GM12878 (cell line): ENCODE results near the gene TSPAN5. TPM values are rescaled to one million over a fixed set of nuclear protein-coding genes. Genes with fewer than 3 reads are reported as not detected.
A peak's percentile ranks its signal among the peaks of the same experiment; 100 is the strongest.

Experiments used
- ATAC-seq: fragments of 200-7000 bp; cut with Tn5 transposase; 3 replicates; pipeline ENCODE4 v1.9.1; 2020; ENCODE audit warnings: mild to moderate bottlenecking, moderate library complexity
- BruUV-seq: library from RNA; stranded (reverse); fragments of 400-500 nt; replicated peaks from 2 replicates; lab custom pipeline; 2021; lab: Mats Ljungman, UMichigan
- CTCF ChIA-PET: fragments of 300-600 bp; sonication (Branson Sonifier 250); formaldehyde crosslinking; extraction: SDS; loops from one replicate; lab custom pipeline; 2021; ENCODE audit warnings: inconsistent platforms; lab: Yijun Ruan, JAX
- POLR2A ChIA-PET: fragments of 350-600 bp; formaldehyde crosslinking; extraction: SDS; loops from one replicate; lab custom pipeline; 2021; ENCODE audit warnings: inconsistent platforms; lab: Charles Lee
- RAD21 ChIA-PET: fragments of 300-600 bp; sonication (Branson Sonifier 250); formaldehyde crosslinking; loops from one replicate; lab custom pipeline; 2023; ENCODE audit warnings: antibody characterized with exemption; ENCODE audit not compliant: unreplicated experiment; lab: Charles Lee
- SMC1A ChIA-PET: fragments of 300-600 bp; sonication (Branson Sonifier 250); formaldehyde crosslinking; loops from one replicate; lab custom pipeline; 2023; ENCODE audit not compliant: unreplicated experiment, uncharacterized antibody; lab: Charles Lee
- DNase-seq: peaks from one replicate; pipeline ENCODE4 v3.0.0-alpha.2; 2011; ENCODE audit warnings: low read depth, low spot score
- FAIRE-seq: peaks from 3 replicates; lab custom pipeline; 2011; peaks lifted over from hg19 to GRCh38; lab: Jason Lieb, UNC
- H2AFZ ChIP-seq: 2 replicates; pipeline ENCODE4 v1.6.0; 2011; ENCODE audit warnings: low read depth, low read length, control low read depth; ENCODE audit not compliant: control insufficient read depth
- H3K27ac ChIP-seq: 2 replicates; pipeline ENCODE4 v1.5.1; 2011; ENCODE audit warnings: control low read depth; ENCODE audit not compliant: control insufficient read depth, insufficient read depth
- H3K27me3 ChIP-seq, 2 experiments: replicated peaks in 1 of 2; 2 replicates each; pipeline versions ENCODE4 v1.6.0 to v1.6.1; 2011; ENCODE audit warnings: low read length in 1 of 2; ENCODE audit not compliant: control insufficient read depth in 2 of 2, insufficient read depth in 2 of 2
- H3K36me3 ChIP-seq, 2 experiments: 2 replicates each; pipeline ENCODE4 v1.5.1; 2011; ENCODE audit warnings: low read length in 1 of 2; ENCODE audit not compliant: control insufficient read depth in 2 of 2, insufficient read depth in 2 of 2
- H3K4me1 ChIP-seq: 2 replicates; pipeline ENCODE4 v1.6.1; 2011; ENCODE audit warnings: mild to moderate bottlenecking, low read length, moderate library complexity, mixed read lengths; ENCODE audit not compliant: control insufficient read depth, insufficient read depth
- H3K4me2 ChIP-seq: 2 replicates; pipeline ENCODE4 v1.6.0; 2011; ENCODE audit warnings: control low read depth; ENCODE audit not compliant: control insufficient read depth, insufficient read depth
- H3K4me3 ChIP-seq: fragments of 200-600 bp; sonication (generic); 2 replicates; pipeline ENCODE4 v1.5.1; 2016
- H3K79me2 ChIP-seq: 2 replicates; pipeline ENCODE4 v1.6.0; 2011; ENCODE audit warnings: low read length; ENCODE audit not compliant: control insufficient read depth, insufficient read depth
- H3K9ac ChIP-seq: 2 replicates; pipeline ENCODE4 v1.8.0; 2011; ENCODE audit warnings: low read length, control low read depth, mixed read lengths; ENCODE audit not compliant: control insufficient read depth, insufficient read depth
- H3K9me3 ChIP-seq: replicated peaks from 3 replicates; pipeline ENCODE4 v1.5.1; 2011; ENCODE audit warnings: mild to moderate bottlenecking, low read length; ENCODE audit not compliant: control insufficient read depth, insufficient read depth
- H4K20me1 ChIP-seq: 2 replicates; pipeline ENCODE4 v1.6.0; 2011; ENCODE audit not compliant: control insufficient read depth, insufficient read depth
- MTA3 ChIP-seq: IDR thresholded peaks from 2 replicates; pipeline ENCODE4 v1.6.1; 2012; ENCODE audit warnings: low read length, inconsistent platforms, borderline replicate concordance
- NBN ChIP-seq: fragments of 450-650 bp; IDR thresholded peaks from 2 replicates; pipeline ENCODE4 v1.6.1; 2016
- NFYA ChIP-seq: IDR thresholded peaks from 2 replicates; pipeline ENCODE4 v1.6.1; 2011; ENCODE audit warnings: low read depth, mild to moderate bottlenecking, low read length, improper control_type of control experiment, borderline replicate concordance
- POLR2AphosphoS5 ChIP-seq: IDR thresholded peaks from 2 replicates; pipeline ENCODE4 v1.6.1; 2011; ENCODE audit warnings: mild to moderate bottlenecking, low read length, inconsistent platforms
- SMC3 ChIP-seq: IDR thresholded peaks from 2 replicates; pipeline ENCODE4 v1.6.1; 2011; ENCODE audit warnings: low read length, improper control_type of control experiment, borderline replicate concordance
- ZNF217 ChIP-seq: fragments of 450-650 bp; IDR thresholded peaks from 2 replicates; pipeline ENCODE4 v1.6.1; 2017; ENCODE audit warnings: antibody characterized with exemption, mild to moderate bottlenecking
- WGBS: methylation state at CpG from one replicate; pipeline ENCODE4 v1.1.6; 2016; ENCODE audit warnings: low lambda C conversion rate; ENCODE audit not compliant: insufficient replicate concordance, insufficient coverage; ENCODE audit errors: missing lambda C conversion rate; 5-methylcytosine and 5-hydroxymethylcytosine counted together
- in situ Hi-C: fragments of 300-500 bp; cut with MboI; formaldehyde crosslinking; loops from 9 replicates; pipeline ENCODE4 v1.14.3; 2018; ENCODE audit warnings: mixed read lengths
- intact Hi-C: fragments of 100-400 bp; cut with micrococcal nuclease; formaldehyde crosslinking; loops from one replicate; pipeline ENCODE4 v1.14.2; 2022; ENCODE audit not compliant: unreplicated experiment
- polyA plus RNA-seq, 11 experiments: library from polyadenylated mRNA; depleted of rRNA in 4 of 11; unstranded in 6 of 11; stranded (reverse) in 5 of 11; fragments of >200 nt; fragmentation: Nextera tagmentation in 4 of 11; fragmentation: Illumina TruSeq in 1 of 11; extraction: Ambion mirVana in 4 of 11; extraction: Trizol in 1 of 11; gene quantifications; 1 replicate in 1 of 11; 2 replicates in 10 of 11; pipeline versions ENCODE4 v1.2.1 to v1.2.3, GENCODE V29; 2011 to 2016; ENCODE audit warnings: inconsistent platforms in 2 of 11, missing spikeins in 2 of 11, low read depth in 1 of 11
- total RNA-seq, 4 experiments: library from RNA; depleted of rRNA in 3 of 4; stranded (reverse); fragments of >200 nt in 3 of 4; fragmentation: Illumina TruSeq in 1 of 4; extraction: Trizol in 1 of 4; gene quantifications; 2 replicates each; pipeline versions ENCODE4 v1.2.1 to v1.2.3, GENCODE V29; 2013 to 2021
- TF ChIP-seq, protein P1 (sequence below): fragments of 150-350 bp; IDR thresholded peaks from 2 replicates; pipeline ENCODE4 v1.6.1; 2016; ENCODE audit warnings: low read depth, low read length

TSPAN5 gene
- total and polyA plus RNA-seq, 10 of the 15 experiments (the other 5 are each of a cell fraction or from before 2014, with no cell fraction given): 0.09 to 8.2 (median 0.27) TPM

DNA sequence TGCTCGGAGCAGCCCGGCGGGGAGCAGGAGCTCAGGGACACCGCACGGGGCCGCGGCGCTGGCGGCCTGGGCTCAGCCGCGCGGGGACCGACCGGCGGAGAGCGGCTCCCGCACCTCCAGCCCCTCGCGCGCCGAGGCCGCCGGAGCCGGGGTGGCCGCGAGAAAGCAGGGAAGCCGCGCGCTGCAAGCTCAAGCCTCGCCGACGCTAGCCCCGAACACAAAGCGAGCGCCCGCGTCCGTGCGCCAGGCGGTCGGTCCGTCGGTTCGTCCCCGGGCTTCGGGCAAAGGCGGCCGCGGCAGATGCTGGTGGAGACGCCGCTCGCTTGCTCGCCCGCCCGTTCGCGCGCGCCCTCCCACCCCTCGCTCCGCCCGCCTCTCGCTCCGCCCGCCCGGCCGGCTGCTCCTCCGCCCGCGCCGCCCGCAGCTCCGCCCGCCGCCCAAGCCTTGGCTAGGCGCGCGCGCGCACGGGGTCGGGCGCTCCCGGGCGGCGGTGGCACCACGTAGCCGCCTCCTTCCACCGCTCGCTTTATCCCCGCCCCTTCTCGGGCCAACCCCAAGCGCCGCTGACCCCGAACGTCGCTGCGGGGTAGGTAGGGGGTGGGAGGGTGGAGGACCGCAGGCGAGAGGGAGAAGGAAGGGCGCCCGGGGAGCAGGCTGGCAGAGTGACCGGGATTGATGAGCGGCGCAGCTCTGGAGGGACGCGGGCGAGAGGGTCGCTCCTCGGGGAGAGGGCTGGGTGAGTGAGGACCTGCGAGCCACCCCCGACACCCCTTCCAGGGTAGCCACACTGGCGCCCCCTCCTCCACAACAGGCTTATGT lies at the start of gene TSPAN5 (continued):
- 0 out of 2 replicates have a peak, but pooled peaks have one; percentile 21 for TF ChIP-seq ZNF217
- no peak for TF ChIP-seq SMC3
- TF ChIP-seq, all 136 proteins: peak for 11

GRCh38 chr4:98706935-98707334 lies 48.5 kb upstream of the TSPAN5 start:
- H3K36me3 ChIP-seq: no peaks in the 10 kb centered on the region
- no TSS peak for BruUV-seq
- CTCF ChIA-PET: no interaction called here
- DNase-seq (no peak), FAIRE-seq (no peak), ATAC-seq (no peak)
- no peaks in the 10 kb centered on the region for H3K79me2 ChIP-seq
- in situ Hi-C loops (no loop called here), intact Hi-C loops (no loop called here)
- SMC1A ChIA-PET: no interaction called here
- no peaks in the 10 kb centered on the region for H4K20me1 ChIP-seq
- H3K27ac ChIP-seq: no peak overlapping the region
- no peaks in the 10 kb centered on the region for H3K27me3 ChIP-seq
- H3K9me3 ChIP-seq: no peaks in the 10 kb centered on the region; the same call in 2 of the 3 replicates
- H2AFZ ChIP-seq: no peak overlapping the region
- TF ChIP-seq, protein P1, sequence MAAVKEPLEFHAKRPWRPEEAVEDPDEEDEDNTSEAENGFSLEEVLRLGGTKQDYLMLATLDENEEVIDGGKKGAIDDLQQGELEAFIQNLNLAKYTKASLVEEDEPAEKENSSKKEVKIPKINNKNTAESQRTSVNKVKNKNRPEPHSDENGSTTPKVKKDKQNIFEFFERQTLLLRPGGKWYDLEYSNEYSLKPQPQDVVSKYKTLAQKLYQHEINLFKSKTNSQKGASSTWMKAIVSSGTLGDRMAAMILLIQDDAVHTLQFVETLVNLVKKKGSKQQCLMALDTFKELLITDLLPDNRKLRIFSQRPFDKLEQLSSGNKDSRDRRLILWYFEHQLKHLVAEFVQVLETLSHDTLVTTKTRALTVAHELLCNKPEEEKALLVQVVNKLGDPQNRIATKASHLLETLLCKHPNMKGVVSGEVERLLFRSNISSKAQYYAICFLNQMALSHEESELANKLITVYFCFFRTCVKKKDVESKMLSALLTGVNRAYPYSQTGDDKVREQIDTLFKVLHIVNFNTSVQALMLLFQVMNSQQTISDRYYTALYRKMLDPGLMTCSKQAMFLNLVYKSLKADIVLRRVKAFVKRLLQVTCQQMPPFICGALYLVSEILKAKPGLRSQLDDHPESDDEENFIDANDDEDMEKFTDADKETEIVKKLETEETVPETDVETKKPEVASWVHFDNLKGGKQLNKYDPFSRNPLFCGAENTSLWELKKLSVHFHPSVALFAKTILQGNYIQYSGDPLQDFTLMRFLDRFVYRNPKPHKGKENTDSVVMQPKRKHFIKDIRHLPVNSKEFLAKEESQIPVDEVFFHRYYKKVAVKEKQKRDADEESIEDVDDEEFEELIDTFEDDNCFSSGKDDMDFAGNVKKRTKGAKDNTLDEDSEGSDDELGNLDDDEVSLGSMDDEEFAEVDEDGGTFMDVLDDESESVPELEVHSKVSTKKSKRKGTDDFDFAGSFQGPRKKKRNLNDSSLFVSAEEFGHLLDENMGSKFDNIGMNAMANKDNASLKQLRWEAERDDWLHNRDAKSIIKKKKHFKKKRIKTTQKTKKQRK: no peak
- TF ChIP-seq NBN: no peak
- no peak for TF ChIP-seq NFYA
- no peak for TF ChIP-seq MTA3
- no peak for TF ChIP-seq POLR2AphosphoS5
- 0% methylated on average over 1 of the region's 1 CpG for WGBS
- H3K4me1 ChIP-seq: no peaks in the 10 kb centered on the region
- H3K4me2 ChIP-seq: no peak overlapping the region
- no peak overlapping the region for H3K9ac ChIP-seq
- RAD21 ChIA-PET: no interaction called here
- no peak overlapping the region for H3K4me3 ChIP-seq
- POLR2A ChIA-PET: no interaction called here
